HG03280 (cell line): ENCODE measurements around the gene SEMA3C.

Source experiments
- ATAC-seq: cut with Tn5 transposase; IDR thresholded peaks from one replicate; pipeline ENCODE4 v1.9.1; 2021; ENCODE audit warnings: mild to moderate bottlenecking, moderate library complexity; ENCODE audit not compliant: unreplicated experiment

The SEMA3C gene

GRCh38 chr7:80890426-80891258 lies 28.2 kb downstream of the SEMA3C start:
- ATAC-seq = no peak

DNA sequence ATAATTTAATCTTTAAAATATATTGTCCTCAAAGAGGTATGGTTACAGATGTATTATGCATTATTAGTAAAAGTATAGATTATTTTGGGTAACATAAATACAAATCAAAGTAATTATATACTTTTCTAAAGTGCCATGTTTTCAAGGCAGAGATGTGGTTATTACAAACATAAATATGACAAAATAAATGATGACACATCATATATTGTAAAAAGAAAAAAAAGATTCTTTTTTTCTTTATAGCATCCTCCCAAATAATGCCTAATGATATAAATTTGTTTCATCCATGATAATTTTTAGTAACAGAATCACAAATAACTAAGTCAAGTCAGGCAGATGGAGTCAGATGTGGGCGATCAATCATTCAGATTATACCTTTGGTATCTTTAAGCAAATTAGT lies 29.3 kb downstream of the SEMA3C start:
- no peak for ATAC-seq

GRCh38 chr7:80885757-80886156 lies 33.1 kb downstream of the SEMA3C start:
- no peak for ATAC-seq

- no peak for ATAC-seq
These were observed 34.2 kb downstream of the SEMA3C start for GRCh38 chr7:80884511-80885195.

GRCh38 chr7:80883154-80884025 lies 35.5 kb downstream of the SEMA3C start:
- ATAC-seq = no peak

- no peak for ATAC-seq
These were observed 36.5 kb downstream of the SEMA3C start for GRCh38 chr7:80882213-80882801.

DNA sequence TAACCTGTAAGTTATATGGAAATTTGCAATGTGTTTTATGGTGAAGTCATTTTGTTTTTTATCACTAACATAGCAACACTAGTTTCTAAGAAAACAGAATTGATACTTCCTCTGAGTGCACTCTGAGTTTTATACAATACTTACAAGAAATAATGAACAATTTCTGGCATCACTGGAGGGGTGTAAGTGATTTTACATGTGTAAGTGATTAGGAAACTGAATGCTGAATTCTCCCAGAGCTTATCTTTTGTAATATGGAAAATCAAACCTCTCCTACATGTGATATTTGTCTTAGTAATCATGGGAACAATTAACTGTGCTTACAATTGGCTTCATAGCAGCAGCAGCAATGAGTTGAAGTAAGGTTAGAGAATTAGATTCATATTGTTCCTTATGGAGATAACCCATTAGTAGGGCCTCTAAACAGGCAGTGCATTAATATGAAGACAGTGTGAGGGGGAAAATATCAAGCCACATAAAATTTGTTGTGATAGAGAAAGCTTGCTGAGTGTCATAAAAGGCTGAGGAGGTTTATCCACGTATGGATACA lies 37.4 kb downstream of the SEMA3C start:
- ATAC-seq = no peak

GRCh38 chr7:80879849-80880248 lies 39.0 kb downstream of the SEMA3C start:
- no peak for ATAC-seq

- no peak for ATAC-seq
These were observed 41.9 kb downstream of the SEMA3C start for GRCh38 chr7:80876894-80877414.

DNA sequence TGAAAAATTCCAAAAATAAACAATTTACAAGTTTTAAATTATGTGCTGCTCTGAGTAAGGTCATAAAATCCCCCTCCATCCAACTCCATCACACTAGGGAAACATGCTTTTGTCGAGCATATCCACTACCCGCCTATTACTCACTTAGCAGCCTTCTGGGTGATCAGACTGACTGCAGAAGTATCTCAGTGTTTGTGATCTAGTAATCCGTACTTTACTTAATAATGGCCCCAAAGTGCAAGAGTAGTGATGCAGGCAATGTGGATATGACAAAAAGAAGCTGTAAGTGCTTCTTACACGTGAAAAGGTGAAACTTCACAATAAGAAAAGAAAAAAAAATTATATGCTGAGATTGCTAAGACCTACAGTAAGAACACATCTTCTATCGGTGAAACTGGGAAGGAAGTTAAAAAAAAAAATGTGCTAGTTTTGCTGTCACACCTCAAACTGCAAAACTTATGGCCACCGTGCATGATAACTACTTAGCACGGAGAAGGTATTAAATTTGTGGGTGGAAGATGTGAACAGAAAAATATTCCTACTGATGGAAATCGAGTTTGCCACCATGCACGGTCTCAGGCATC lies 43.2 kb downstream of the SEMA3C start:
- no peak for ATAC-seq

DNA sequence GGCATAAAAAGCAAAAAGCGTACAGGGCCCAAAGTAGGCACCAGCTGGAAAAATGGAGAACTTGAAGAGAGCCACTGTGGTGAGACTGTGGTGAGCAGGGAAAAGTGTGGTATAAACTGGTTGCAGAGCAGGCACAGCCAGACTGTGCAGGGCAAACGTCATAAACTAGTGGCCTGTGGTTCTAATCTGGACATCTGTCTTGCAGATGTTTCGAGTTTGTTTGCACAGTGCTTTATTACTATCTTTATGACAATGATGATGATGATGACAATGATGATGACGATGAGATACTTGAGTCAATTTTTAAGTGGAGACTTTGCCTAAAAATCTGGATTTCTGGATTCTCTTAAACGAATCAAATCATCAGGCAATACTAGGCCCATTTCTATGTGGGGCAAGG lies 45.7 kb downstream of the SEMA3C start:
- ATAC-seq = no peak

DNA sequence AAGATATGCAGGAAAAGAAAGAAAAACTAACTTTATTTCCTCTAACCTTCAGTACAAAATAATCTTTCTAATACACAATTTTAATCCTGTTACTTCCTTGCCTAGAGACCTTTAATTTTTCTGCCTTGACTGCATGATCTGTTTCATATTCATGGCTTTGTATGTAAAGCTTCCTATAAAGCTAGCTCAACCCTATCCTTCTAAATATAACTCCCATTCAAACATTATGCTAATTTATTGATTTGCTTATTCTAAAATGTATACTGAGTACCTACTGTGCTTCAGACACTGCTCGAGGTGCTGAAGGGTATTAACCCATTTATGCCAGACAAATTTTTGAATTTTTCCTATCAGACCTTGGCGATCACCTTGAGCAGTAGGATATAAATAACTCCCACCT lies 47.6 kb downstream of the SEMA3C start:
- ATAC-seq = no peak

- no peak for ATAC-seq
These were observed 48.0 kb downstream of the SEMA3C start for GRCh38 chr7:80870813-80871212.

- ATAC-seq = no peak
These were observed 48.8 kb downstream of the SEMA3C start for GRCh38 chr7:80869821-80870751.

- ATAC-seq = no peak
These were observed 49.6 kb downstream of the SEMA3C start for GRCh38 chr7:80869106-80869784.

GRCh38 chr7:80868566-80868965 lies 50.3 kb downstream of the SEMA3C start:
- no peak for ATAC-seq

- ATAC-seq = no peak
These were observed 58.3 kb downstream of the SEMA3C start for GRCh38 chr7:80860554-80860953.

DNA sequence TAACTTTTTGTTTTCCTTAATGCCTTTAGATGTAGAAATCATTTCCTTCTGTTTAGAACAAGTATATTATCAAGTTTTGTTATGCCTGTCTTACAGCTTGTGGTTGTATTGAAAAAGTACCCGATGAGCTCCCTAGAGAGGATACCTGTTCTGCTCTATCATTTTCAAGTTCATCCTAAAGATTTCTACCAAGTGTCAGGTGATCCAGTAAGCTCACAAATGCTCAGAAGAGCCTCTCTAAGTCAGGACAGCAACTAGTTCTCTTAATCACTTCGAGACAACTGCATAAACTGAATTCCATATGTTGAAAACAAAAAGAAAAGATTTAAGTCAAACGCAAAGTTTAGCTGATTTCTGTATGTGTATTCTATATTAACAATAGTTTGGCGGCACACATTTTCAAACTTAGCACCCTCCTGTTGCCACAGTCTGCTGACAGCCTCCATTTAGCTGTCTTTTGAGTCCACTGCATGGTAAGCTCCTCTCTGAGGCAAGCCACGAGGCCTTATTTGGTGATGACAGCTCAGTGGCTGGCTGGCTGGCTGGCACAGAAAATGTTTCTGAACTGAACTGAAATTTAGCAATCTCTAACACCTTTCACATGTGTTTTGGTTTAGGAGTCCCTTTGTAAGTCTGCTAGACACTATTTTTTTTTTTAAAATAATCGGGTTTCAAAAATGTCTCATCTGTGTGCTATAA lies 59.4 kb downstream of the SEMA3C start:
- ATAC-seq = no peak
